GM23248 (cell line): Measurements from ENCODE around the gene EFR3B.

Experiments used
- EZH2 ChIP-seq: fragments of 200-600 bp; sonication (generic); IDR thresholded peaks from 2 replicates; pipeline ENCODE4 v1.6.1; 2018; ENCODE audit warnings: antibody characterized with exemption, mild to moderate bottlenecking; ENCODE audit not compliant: insufficient read depth, poor library complexity, severe bottlenecking
- EZH2phosphoT487 ChIP-seq: fragments of 200-600 bp; sonication (generic); IDR thresholded peaks from 2 replicates; pipeline ENCODE4 v1.6.1; 2018; ENCODE audit warnings: antibody characterized with exemption, moderate library complexity, mild to moderate bottlenecking, low read depth; ENCODE audit not compliant: insufficient read depth

DNA sequence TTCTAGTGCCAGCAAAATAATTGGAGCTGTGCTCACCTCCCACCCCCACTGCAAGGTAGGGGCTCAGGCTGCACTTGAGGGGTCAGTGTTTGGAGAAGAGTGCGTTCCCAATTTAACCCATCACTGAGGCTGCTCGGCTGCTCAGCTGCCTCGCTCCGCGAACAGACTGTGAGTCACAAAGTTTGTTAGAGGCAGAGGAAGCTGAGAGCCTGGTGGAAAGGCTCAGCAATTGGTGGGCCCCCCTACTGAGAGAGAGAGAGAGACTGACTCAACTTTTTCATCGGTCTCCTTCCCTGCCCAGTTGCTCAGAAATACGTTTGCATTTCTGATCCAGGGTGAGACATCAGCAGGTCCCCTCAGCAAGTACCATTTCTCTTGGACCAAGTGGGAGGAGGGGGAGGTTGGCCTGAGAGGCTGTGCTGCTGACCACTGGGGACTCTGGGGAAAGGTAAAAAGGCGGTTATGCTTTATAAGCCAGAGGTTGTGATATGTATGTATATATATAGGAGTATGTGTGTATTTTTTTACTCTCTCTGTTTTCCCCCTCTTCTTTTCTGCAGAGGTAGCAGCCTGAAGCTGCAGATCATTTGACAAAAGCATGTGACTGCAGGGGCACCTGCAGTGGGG, 1.5 kb downstream of the EFR3B start:
- TF ChIP-seq EZH2 (no peak), EZH2phosphoT487 (no peak)
